ENCODE measurements around the gene TPRG1L.

TPRG1L gene

DNA sequence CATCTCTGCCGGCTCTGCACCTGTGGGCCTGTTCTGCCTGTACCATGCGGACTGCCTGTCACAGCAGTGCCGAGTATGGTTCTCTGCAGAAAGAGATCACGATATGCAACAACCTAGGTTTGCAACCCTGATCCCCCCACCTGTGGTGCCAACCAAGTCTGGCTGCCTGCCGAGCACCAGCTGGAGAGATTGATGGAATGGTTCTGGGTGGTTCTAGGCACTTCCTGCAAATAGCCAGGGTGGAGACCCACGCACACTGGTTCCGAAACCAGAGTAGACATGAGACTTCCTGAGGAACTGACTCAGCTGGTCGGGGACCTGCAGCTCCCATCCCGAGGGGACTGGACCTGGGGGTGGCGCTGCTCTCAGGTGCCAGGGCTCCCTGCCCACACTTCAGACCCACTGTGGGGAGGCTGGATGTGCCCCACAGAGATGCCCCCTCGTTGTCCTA lies 5.4 kb downstream of the TPRG1L start:
- no peak for DNase-seq

DNA sequence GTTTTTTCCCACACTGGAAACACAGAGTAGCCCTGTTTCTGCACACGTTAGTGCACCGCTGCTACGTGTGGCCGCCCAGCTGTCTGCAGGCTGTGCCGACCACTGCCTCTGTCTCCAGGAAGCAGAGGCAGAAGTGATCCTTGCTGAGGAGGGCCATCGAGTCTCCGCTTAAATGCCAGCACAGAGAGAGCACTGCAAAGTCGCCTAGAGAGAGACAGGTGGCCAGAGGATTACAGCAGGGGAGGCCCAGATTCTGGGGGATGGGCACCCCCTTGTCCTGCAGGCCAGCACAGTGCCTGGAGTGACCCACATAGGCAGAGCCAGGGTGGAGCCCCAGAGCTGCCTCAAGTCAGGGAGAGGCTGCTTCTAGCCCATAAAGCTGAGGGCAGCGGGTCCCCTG lies 6.1 kb downstream of the TPRG1L start:
- no peak for DNase-seq

DNA sequence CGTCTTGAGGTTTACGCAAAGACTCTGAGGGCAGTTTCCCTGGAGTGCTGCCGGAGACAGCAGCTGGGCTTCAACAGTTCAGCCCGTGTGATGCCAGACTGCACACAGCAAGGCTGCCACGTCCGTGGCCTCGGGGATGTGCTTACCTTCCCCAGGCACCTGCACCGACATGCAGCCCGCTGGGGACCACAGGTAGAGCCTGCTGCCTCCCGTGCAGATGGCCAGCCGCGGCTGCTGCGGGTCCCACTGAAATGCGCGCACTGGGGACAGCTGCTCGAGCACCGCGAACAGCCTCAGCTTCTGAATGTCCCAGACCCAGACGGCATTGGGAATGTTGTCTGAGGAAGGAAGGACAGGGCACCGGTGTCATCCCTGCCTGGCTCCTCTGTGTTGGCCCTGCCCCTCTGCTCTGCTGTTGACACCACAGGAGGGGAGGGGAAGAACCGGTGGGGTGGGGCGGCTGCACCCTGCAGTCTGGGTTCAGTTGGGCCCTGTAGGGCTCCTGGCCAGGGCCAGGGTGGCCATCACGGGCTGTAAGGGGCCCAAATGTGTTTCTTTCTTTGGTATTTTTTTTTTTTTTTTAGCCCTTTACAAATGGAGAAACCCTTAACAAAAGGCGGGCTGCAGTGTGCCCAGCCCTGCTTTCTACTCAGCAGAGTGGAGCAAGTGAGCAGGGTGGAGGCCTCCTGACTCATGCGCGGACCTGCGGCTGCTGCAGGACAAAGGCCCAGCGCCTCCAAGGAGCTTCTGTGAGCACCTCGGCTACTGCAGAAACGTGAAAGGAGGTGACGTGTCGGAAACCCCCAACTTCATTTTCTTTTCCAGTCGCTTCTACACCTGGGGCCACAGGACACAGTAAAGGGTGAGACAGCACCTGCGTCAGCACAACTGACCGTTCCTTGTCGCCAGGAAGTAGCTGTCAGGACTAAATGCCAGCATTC lies 6.8 kb downstream of the TPRG1L start:
- no peak for DNase-seq

DNA sequence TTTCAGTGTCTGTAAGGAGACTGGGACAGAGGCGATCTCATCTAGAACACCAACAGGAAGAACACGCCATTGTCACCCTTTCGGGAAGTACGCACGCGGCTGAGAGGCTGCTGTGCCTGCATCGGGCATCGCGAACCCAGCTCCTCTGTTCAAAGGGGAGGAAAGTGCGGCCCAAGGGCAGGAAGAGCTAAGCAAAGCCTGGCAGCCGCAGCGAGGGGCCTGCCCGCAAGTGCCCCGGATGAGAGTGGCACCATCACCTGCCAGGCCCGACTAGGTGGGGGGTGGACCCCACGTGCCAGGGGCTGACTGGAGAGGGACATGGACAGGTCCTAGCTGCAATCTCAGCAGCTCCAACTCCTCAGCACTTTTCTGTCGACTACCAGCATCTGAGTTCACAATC lies 7.5 kb downstream of the TPRG1L start:
- no peak for DNase-seq

DNA sequence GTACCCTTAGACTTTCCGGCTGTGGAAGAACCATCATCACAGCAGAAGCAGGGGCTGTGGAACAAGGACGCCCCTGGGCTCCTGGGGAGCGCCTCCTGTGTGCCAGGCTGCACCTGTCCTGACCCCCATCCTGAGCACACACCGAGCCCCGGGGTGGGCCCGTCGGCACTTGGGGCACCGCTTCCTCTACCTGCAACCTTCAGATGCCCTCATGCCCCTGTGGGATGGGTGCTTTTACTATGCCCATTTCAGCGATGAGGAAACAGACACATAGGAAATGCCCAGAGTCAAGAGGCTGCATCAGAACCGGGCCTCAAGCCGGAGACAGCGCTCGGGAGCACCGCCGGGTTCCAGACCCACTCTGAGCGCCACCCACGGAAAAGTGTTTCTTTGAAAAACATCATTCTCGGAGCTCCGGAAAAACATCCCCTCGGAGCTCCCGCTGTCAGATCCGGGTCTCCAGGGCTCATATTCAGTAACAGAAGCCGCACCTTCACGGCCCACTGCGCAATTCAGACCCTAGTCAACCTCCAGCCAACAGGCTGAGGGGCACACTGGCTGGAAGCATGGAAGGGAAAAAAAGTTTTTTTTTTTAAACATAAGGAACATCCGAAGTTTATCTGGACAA lies 8.0 kb downstream of the TPRG1L start:
- no peak for DNase-seq

DNA sequence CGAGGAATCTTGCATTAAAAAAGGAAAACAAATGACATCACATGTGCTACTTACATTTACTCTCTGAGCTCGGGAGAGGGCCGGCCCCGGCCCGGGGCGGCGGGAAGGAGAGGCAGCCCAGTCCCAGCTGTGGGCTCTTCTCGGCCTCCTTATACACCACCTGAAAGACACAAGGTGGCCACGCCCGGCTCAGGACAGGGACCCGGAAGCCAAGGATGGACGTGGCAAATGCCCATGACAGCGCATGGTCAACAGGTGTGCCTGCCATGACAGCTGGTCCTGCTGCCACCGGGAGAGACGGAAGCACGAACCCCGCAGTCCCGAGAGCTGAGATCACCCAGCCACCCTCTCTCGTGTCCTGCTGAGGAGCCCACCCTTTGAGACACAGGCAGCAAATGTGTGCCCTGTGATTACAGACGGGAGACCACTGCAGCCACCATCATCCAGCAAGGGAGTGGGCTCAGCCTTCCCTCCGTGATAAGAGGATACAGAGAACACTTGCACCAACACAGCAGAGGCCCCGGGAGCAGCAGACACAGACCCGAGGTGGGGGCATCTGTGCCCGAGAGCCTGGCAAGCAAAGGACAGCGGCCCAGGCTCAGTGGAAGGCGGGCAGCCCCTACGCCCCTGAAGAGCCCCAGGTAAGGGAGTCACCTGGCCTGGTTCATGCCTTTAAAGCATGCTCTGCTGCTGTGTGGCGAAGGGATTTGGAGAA lies 8.7 kb downstream of the TPRG1L start:
- DNase-seq, result no peak

DNA sequence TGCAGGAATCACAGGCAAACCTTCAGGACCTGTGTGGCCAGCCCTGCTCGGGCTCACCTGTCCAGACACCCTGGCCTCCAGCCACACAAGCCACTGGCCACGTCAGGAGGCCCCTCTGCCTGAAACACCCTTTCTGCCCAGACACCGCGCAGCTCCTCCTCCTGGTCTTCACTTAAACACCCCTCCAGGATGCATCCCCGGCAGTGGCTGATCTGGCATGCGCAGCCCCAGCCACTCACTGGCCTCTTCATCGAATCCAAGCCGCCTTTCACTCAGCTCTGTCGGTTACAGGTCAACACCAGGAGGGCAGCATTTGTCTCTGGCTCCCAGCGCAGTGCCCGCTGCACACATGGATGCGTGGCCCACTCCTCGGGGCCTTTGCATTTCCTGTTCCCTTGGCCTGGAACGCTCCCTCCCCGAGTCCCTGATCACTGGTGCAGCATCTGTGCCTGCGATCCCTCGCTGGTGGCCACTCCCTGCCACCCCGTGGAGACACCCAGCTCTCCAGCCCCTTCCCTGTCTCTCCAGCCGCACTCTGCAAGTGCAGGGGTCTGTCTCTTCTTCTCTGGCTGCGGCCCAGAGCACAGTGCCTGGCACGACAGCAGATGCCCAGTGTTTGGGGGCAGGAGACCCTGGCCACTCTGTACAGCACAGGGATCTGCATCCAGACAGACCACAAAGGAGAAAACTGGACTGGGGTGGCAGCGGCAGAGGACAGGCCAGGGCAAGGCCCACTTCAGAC lies 9.4 kb downstream of the TPRG1L start:
- no peak for DNase-seq

DNA sequence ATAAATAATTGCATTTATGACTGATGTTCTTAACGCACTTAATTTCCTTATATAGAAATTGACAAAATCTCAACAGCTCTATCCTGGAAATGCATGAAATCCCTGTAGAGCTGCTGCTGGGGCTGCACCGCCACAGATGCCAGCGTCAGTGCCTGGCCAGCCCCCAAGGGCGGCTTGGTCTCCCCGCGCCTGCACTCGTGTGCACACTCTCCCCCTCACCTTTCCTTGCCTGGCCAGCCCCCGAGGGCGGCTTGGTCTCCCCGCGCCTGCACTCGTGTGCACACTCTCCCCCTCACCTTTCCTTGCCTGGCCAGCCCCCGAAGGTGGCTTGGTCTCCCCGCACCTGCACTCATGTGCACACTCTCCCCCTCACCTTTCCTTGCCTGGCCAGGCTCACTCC lies 11.3 kb downstream of the TPRG1L start:
- no peak for DNase-seq

DNA sequence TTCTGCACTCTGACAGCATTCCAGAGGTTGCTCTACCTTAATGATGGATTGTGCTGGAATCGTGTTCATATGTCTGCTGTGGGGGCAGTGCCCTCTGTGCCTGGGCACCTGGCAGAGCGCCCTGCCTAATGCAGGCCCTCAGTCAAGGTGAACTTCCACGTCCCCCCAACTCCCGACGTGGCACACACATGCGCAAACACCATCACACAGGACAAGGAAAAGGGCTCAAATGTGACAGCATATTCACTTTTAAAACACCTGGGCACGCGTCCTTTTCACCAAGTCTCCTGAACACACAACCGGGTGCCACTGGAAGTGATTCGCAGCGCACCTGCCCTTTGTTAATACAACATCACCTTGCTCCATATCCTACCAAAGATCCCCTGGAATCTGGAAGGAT lies 11.7 kb downstream of the TPRG1L start:
- DNase-seq, result no peak

DNA sequence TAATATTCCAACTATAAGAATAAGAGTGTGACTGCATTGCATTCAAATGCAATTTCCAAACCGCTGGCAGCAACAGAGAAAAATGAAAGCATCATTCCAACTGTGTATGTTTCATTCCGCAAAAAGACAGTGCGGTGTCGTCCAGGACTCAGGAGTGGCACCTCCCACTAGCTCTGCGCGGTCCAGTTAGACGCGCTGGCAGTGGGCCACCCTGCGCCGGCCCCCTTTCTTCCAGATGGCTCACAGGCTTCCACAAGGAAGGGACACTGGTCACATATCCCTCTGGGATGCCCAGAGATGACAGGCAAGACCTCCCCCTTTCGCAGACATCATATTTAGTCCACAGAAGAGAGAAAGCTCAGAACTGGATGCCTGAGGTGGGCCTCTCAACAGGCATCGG lies 13.2 kb downstream of the TPRG1L start:
- DNase-seq, result no peak

DNA sequence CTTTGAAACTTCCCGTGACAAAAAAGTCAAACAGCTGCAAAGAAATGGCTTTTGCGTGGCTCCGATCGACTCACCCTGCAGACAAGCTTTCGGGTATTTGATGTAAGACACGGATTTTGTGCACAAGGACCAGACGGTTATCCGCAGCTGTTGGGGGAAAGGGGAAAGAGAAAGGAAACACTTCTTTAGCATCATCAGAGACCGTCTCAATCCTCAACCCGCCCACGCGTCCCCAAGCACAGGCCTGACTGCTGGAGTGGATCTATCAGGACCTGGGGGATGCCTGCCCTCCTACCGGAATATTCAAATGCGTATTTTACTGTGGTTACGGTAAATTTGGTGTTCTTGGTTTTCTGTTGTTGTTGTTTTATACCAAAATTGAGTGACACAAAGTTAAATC lies 13.9 kb downstream of the TPRG1L start:
- DNase-seq, result no peak

DNA sequence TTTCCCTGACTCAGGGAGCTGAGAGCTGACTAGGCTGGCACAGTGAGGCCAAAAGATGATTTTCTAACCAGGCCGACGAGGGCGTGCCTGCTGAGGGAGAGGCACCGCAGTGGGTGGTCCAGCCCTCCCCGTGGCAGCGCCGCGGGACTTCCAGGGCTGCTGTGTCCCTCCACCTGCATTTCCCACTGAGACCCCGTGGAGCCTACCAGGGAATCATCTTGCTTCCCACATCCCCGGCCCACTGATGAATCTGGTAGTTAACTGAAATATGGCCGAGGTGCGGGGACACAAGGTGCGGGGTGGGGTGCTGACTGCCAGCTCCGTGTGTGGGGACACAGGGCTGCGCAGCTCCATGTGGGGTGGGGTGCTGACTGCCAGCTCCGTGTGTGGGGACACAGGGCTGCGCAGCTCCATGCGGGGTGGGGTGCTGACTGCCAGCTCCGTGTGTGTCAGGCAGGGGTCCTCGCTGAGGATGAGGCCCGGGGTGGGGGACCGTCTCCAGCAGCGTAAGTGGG lies 14.6 kb downstream of the TPRG1L start:
- DNase-seq, result no peak

DNA sequence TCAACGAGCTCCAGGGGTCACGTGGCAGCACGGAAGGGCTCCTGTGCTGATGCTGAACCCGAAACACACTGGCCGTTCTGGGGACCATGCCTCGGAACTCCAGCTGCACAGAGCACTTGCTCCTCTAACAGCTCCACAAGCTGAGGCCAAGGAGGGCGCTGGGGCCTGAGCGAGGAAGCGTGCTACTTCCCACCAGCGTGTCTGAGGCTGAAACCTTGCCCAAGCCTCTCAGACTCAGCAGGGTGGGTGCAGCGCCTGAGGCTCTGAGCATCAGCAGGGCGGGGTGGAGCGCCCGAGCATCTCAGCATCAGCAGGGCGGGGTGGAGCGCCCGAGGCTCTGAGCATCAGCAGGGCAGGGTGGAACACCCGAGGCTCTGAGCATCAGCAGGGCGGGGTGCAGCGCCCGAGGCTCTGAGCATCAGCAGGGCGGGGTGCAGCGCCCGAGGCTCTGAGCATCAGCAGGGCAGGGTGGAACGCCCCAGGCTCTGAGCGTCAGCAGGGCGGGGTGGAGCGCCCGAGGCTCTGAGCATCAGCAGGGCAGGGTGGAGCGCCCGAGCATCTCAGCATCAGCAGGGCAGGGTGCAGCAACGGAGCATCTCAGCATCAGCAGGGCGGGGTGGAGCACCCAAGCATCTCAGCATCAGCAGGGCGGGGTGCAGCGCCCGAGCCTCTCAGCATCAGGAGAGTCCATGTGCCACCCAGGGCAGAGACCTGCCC lies 15.5 kb downstream of the TPRG1L start:
- no peak for DNase-seq

DNA sequence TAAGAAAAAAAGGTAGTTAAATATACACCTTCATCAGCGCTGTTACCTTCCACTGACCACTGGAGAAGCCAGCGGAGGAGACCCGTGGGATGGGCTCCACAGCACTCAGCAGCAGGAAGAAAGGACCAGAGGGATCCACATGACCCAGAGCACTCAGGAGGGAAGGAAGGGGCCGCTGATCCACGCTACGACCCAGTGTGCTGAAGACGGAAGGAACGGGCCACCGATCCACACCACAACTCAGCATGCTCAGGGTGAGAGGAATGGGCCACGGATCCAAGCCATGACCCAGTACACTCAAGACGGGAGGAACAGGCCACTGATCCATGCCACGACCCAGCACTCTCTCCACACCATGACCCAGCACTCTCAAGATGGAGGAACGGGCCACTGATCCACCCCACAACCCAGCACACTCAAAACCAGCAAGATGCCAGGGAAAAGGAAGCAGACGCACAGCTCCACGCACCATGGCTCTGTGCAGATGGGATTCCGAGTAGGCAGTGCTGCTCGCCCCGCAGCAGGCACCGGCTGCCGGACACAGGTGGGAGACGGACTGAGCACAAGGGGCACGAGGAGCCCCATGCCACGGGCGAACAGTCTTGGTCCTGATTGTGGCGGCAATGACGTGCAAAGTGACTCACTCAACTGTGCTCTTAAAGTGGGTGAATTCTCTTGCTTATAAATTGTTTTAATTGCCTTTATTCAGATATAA lies 16.4 kb downstream of the TPRG1L start:
- no peak for DNase-seq

DNA sequence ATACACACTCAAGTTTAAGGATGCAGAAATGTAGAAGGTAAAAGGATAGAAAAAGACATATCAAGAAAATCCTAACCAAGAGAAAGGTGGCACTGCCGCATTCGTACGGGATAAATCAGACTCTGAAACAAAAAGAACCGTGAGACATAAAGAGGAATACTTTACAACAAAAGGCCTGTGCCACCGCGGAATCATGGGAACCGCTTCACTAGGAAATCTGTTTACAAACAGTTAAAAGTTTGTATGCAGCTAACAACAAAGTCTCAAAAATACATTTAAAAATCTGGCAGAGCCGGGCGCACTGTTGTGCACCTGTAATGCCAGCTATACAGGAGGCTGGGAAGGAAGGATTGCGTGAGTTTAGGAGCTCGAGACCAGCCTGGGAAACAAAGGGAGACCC lies 17.0 kb downstream of the TPRG1L start:
- DNase-seq, result no peak

DNA sequence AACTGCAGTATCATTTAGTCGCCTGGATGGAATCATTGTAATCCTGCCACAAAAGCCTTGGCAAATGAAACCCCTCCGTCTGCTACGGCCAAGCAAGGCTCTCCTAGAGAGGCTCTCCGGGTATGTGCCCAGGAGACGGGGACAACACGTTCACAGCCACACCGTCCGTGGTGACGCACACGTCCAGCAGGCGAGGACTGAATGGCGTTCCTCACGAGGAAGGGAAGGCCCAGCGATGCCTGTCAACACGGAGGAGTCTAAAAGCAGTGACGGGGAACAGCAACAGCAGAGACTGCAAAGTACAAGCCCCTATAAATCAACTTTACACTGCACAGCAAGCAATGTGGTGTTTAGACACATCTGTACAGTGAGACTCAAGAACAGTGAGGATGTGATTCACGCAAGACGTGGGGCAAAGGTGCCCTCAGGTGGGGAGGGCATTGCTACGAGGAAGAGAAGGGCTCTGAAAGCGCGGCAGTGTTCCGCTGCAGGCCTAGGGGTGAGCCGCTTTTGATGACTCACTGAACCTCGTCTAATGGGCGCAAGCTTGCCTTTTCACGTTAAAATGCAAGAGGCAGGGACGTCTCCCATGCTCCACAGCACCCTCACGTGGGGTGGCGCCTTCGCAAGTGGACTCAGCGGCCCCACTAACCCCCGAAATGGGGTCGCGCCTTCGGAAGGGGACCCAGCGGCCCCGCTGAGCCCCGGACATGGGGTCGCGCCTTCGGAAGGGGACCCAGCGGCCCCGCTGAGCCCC lies 18.3 kb downstream of the TPRG1L start:
- DNase-seq, result no peak

DNA sequence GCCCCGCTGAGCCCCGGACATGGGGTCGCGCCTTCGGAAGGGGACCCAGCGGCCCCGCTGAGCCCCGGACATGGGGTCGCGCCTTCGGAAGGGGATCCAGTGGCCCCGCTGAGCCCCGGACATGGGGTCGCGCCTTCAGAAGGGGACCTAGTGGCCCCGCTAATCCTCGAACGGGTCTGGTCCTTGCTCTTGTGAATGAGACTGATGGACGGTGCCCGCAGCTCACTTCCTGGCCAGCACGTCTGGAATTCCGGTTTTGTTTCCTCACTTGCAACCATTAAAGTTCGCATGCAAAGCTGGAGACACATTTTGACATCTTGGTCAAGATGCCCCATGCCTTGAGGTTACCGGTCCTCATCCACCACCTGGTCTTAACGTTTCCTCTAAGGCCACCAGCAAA lies 19.5 kb downstream of the TPRG1L start:
- DNase-seq, result no peak

DNA sequence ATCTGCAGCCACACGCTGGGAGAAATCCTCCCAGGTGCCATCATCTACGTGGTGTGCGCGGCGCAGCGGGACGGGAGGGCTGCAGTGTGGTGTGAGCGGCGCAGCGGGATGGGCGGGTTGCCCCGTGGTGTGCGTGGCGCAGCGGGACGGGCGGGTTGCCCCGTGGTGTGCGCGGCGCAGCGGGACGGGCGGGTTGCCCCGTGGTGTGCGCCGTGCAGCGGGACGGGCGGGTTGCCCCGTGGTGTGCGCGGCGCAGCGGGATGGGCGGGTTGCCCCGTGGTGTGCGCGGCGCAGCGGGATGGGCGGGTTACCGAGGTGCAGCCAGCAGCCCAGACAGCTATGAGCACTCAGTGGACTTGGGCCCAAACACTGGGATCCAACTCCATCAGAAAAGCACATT lies 20.4 kb downstream of the TPRG1L start:
- DNase-seq, result no peak

DNA sequence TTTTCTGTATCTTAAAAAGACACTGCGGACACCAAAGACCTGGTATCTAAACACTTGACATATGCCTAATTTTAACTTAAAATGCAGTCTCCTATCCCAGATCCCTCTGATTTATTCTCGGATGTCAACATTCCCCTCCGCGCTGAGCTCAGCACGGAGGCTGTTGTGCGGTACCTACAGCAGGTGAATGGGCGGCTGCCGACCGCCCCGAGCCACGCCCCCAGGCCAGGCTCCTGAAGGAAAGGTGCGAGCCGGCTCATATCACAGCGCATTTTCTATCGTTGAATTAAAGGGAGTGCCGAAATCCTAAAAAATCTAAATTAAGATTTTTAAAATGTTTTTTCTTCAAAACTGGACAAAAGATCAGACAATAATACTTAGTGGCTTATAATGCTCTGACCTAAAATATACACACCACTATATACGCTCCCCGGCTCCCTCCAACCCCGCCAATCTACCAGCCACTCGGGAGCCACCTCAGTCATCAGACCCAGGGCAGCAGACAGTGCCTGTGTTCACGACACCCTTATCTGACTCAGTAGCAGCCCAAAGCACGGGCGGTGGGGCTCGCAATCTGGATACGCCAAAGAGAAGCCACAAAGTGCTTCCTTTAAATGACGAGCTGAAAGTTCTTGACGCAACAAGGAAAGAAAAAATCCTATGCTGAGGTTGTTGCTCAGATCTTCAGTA lies 21.0 kb downstream of the TPRG1L start:
- DNase-seq, result no peak

DNA sequence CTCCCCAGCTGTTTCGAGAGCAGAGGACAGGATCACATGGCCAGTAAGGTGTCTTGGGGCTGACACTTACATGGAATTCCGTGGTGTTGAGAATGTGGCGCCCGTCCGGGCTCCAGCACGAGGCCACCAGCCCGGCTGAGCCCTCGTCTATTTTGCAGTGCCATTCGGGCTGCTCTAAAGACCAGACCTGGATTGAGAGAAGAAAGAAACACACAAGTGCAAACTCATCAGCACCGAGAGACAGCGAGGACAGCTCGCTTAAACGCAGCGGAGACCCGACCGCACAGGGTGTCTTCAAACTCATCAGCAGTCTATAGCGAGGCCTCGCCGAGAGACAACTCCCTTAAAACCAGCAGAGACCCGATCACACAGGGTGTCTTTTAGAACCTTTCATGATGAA lies 21.8 kb downstream of the TPRG1L start:
- DNase-seq, result no peak
